ENCODE results near the gene SRGN. TPM values are rescaled to one million over a fixed set of nuclear protein-coding genes. Genes with fewer than 3 reads are reported as not detected.

SRGN gene
- total and polyA plus RNA-seq, 2 of the 8 experiments (the other 6 are each of a cell fraction or from before 2014, with no cell fraction given) = 0.06 TPM; not detected in 1

- Histone ChIP-seq H3K27ac (ENCODE audit: low read depth, low read length) (no peak overlapping the region), H4K5ac (ENCODE audit: insufficient read length, low read depth, low read length) (no peak overlapping the region), H3K14ac (ENCODE audit: insufficient read length) (no peak overlapping the region), H3K9me3 (ENCODE audit: insufficient read depth in 2 of 2, low read depth in 1 of 2, low read length in 1 of 2) (no peaks in the 10 kb centered on the region), H2BK12ac (ENCODE audit: low read depth, low read length) (no peak overlapping the region), H3K27me3 (replicated peaks in 1 of 4; ENCODE audit: control insufficient read depth in 3 of 4, extremely low read depth in 1 of 4, insufficient read depth in 3 of 4, low read length in 3 of 4) (no peaks in the 10 kb centered on the region), H3K9ac (replicated peaks in 1 of 4; ENCODE audit: extremely low read depth in 1 of 4, low read depth in 3 of 4, low read length in 3 of 4) (no peak overlapping the region), H3K79me1 (ENCODE audit: low read depth, low read length) (no peaks in the 10 kb centered on the region; the same call in 1 of the 2 replicates), H2AK5ac (ENCODE audit: low read depth, low read length) (no peak overlapping the region), H2BK120ac (replicated peaks; ENCODE audit: low read depth, low read length) (no peak overlapping the region), H2AFZ (ENCODE audit: low read length) (no peak overlapping the region), H3K4me3 (ENCODE audit: extremely low read depth in 1 of 4, insufficient read depth in 2 of 4, low read depth in 3 of 4, low read length in 4 of 4) (no peak overlapping the region), H3K4ac (replicated peaks; ENCODE audit: insufficient read length, low read depth, low read length) (no peak overlapping the region), H3K23ac (ENCODE audit: insufficient read length) (no peak overlapping the region), H3K79me2 (ENCODE audit: control insufficient read depth in 1 of 2, insufficient read depth in 2 of 2, low read length in 2 of 2) (peaks cover 0 to 36% of the 10 kb centered on the region in 2 experiments; a peak in 2 of 4 replicates), H4K91ac (replicated peaks; ENCODE audit: insufficient read length, low read length) (no peak overlapping the region), H3K56ac (replicated peaks; ENCODE audit: insufficient read length, low read depth, low read length) (no peak overlapping the region), H3K4me1 (replicated peaks in 1 of 4; ENCODE audit: control insufficient read depth in 3 of 4, insufficient read depth in 4 of 4, low read length in 3 of 4) (no peaks in the 10 kb centered on the region), H4K20me1 (replicated peaks in 1 of 2; ENCODE audit: control insufficient read depth in 1 of 2, insufficient read depth in 2 of 2, low read length in 2 of 2) (peaks cover 2 to 9% of the 10 kb centered on the region in 2 experiments), H3K4me2 (ENCODE audit: insufficient read depth in 1 of 2, low read depth in 2 of 2, low read length in 2 of 2) (no peak overlapping the region), H2BK5ac (ENCODE audit: low read depth, low read length) (no peak overlapping the region), H3K36me3 (ENCODE audit: control insufficient read depth in 2 of 4, insufficient read depth in 4 of 4, low read length in 3 of 4) (peaks cover 0 to 3% (median 0%) of the 10 kb centered on the region in 4 experiments; a peak in 2 of 8 replicates), H2BK20ac (ENCODE audit: low read length) (no peak overlapping the region), H3K23me2 (ENCODE audit: low read depth, low read length) (no peaks in the 10 kb centered on the region), H3K18ac (ENCODE audit: extremely low read depth, low read length) (no peak overlapping the region), H2BK15ac (ENCODE audit: low read length) (no peak overlapping the region), H4K8ac (ENCODE audit: extremely low read depth, insufficient read depth, low read length) (no peak overlapping the region)
- no peak for TF ChIP-seq TCF12 (IDR thresholded peaks at IDR 0.05; ENCODE audit: low read depth, low read length)
- TF ChIP-seq POLR2A (IDR thresholded peaks at IDR 0.05; ENCODE audit: control extremely low read depth in 1 of 2, low read depth in 2 of 2, low read length in 2 of 2) = no peak
- TF ChIP-seq MAX (IDR thresholded peaks at IDR 0.05) = no peak
- no peak for TF ChIP-seq SIX5 (IDR thresholded peaks at IDR 0.05; ENCODE audit: low read depth, low read length)
- no peak for TF ChIP-seq CEBPB (IDR thresholded peaks at IDR 0.05; ENCODE audit: low read depth, low read length)
- TF ChIP-seq BACH1 (IDR thresholded peaks at IDR 0.05; ENCODE audit: low read length) = no peak
- no peak for TF ChIP-seq RBBP5 (IDR thresholded peaks at IDR 0.05; ENCODE audit: borderline replicate concordance, low read depth, low read length)
- no peak for TF ChIP-seq GABPA (IDR thresholded peaks at IDR 0.05; ENCODE audit: borderline replicate concordance, insufficient read depth, low read length)
- no peak for TF ChIP-seq CBX5 (IDR thresholded peaks at IDR 0.05; ENCODE audit: low read depth, low read length)
- no peak for TF ChIP-seq CHD2 (IDR thresholded peaks at IDR 0.05; ENCODE audit: low read length)
- no peak for FAIRE-seq
- no peak for DNase-seq (ENCODE audit: low read depth in 1 of 2, low spot score in 2 of 2)
- WGBS, 2 experiments (ENCODE audit: extremely low coverage in 1 of 2, insufficient coverage in 1 of 2, insufficient read length in 1 of 2, insufficient replicate concordance in 2 of 2, low coverage in 1 of 2, low lambda C conversion rate in 2 of 2, missing lambda C conversion rate in 1 of 2) = 96% methylated on average over 1 of the region's 1 CpG; no CpG with 5 or more reads in 1 of the 2 experiments
- ChIA-PET POLR2A (ENCODE audit: partially characterized antibody) (no interaction called here), CTCF (ENCODE audit: partially characterized antibody) (interaction anchor here (1.4 to 1.5 kb wide), 2 partner anchors 8 to 49 kb away, joined by 3 to 4 read pairs; no protein-coding TSS in a partner anchor)
These were observed 53.4 kb downstream of the SRGN start for GRCh38 chr10:69141304-69141703.
